ENCODE data around the gene GSE1.

The GSE1 gene

GRCh38 chr16:85658504-85659326, 45.6 kb downstream of the GSE1 start:
- DNase-seq (ENCODE audit: low read depth in 2 of 2), result no peak

GRCh38 chr16:85659336-85659735, 46.2 kb downstream of the GSE1 start:
- DNase-seq (ENCODE audit: low read depth in 2 of 2), result no peak

- DNase-seq (ENCODE audit: low read depth in 2 of 2), result peak; percentile 12 to 53
These were observed 46.8 kb downstream of the GSE1 start for GRCh38 chr16:85659805-85660511.

DNA sequence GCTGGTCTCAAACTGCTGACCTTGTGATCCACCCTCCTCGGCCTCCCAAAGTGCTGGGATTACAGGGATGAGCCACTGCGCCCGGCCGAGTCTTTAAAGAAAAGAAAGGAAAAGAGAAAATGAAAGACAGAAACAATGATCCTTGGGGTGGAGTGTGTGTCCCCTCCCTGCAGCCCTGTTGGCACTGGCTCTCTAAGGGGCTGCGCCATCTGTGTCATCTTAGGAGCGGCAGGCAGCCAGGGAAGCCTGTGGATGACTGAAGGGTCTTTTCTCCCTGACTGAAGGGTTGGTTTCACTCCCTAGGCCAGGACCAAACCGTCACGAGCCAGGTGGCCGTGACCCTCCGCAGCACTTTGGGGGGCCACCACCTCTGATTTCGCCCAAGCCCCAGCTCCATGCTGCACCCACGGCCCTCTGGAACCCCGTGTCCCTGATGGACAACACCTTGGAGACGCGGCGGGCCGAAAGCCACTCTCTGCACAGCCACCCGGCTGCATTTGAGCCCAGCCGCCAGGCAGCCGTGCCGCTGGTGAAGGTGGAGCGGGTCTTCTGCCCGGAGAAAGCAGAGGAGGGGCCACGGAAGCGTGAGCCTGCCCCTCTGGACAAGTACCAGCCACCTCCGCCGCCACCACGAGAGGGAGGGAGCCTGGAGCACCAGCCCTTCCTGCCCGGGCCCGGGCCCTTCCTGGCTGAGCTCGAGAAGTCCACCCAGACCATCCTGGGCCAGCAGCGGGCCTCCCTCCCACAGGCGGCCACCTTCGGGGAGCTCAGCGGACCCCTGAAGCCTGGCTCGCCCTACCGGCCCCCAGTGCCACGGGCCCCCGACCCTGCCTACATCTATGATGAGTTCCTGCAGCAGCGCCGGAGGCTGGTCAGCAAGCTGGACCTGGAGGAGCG, 48.0 kb downstream of the GSE1 start:
- DNase-seq (ENCODE audit: low read depth in 2 of 2), result no peak

DNA sequence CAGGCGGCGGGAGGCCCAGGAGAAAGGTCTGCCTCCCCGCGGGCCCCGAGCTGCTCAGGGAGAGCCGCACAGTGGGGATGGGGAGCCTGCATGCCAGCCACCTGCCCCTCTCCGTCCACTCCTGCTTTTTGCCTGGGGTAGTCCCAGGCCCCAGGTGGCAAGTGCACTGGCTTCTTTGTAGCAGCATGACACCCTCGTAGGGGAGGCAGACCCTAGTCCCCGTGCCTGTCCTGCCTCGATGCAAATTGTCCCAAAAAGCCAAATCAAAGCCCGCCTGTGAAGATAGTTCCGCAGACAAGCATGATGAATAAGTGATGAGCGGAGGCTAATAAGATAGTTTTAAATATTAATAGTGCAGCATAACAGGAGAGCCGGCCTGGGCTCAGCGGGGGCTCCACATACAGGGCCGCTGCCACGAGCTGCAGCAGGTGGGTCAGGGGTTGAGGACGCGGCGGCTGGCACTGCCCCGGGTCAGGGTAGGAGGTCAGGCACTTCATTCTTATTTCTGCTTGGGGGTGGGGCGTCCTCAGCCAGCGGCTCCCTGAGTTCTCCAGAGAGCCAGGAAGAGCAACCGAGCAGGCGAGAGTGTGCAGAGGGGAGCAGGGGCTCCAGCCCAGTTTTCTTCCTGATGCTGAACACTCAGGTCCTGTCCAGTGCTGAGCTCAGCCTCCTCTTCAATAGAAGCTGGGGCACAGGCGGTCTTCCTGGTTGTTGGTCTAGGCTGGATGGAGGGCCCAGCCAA, 48.8 kb downstream of the GSE1 start:
- no peak for DNase-seq (ENCODE audit: low read depth in 2 of 2)

DNA sequence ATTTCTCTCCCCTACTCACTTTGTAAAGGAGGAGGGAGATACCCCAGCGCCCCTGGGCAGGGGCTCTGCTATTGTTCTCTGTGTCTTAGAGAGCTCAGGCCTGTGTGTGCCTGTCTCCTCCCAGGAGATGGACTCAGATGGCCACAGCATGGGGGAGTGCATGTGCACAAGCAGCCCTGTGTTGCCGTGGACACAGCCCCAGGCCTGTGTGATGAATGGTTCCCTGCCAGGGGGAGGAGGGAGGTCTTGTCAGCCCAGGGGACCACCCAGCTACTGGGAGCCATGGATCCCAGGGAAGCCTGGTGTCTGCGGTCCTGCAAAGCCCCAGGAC, 49.3 kb downstream of the GSE1 start:
- DNase-seq (ENCODE audit: low read depth in 2 of 2), result no peak

DNA sequence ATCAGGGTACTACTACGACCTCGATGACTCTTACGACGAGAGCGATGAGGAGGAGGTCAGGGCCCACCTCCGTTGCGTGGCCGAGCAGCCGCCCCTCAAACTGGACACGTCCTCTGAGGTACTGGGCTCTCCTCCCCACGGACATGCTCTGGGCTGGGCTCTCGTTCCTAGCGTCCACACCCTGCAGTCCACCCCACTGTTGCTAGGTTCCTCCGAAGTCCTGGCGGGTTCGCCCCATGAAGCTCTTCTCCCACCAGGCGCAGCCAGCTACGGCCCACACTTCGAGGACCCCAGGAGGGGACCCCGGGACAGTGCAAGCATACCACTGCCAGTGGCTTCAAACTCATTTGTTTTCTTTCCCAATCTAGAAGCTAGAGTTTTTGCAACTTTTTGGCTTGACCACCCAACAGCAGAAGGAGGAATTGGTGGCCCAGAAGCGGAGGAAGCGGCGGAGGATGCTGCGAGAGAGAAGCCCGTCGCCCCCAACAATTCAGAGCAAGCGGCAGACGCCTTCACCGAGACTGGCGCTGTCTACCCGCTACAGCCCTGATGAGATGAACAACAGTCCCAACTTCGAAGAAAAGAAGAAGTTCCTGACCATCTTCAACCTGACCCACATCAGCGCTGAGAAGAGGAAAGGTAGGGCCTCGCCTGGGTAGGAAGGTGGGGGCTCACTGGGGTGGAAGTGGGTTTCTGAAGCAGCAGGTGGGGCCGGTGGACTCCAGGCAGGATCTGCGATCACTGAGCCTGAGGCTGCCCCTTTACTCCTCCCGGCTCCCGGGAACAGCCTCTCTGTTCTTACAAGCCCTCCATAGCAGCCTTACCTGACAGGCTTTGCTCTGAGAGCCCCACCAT, 50.1 kb downstream of the GSE1 start:
- no peak for DNase-seq (ENCODE audit: low read depth in 2 of 2)

- DNase-seq (ENCODE audit: low read depth in 2 of 2), result no peak
These were observed 50.8 kb downstream of the GSE1 start for GRCh38 chr16:85663891-85664321.

DNA sequence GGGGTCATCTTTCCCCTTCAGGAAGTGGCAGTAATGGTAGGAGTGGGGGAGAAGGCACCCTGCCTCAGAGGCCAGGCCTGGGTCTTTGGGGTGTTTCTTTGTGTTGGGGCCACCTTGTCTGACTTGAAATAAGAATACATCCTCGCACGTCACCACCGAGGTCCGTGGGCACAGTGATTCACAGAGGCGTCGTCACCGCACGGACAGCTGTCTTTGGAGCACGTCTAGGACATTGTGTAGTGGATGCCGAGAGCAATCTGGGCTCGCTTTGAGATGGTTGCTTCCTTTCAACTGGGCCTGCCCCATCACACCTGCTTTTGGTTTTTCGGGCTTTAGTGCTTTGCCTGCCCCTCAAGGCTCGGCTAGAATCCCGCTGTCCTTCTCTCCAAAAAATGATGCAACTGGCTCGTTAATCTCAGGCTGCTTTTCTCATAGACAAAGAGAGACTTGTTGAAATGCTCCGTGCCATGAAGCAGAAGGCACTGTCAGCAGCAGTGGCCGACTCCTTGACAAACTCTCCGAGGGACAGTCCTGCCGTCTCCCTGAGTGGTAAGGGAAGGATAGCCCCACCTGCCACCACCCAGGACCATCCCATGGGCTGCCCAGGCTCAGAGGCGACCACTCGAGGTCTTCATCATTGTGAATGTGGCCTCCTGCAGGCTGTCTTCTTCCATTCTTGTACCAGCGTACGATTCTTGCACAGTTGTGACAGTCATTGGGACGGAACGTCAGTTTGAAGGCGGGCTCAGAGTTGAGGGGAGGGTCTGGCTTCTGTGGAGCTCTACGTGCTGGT, 51.7 kb downstream of the GSE1 start:
- DNase-seq (ENCODE audit: low read depth in 2 of 2), result no peak

DNA sequence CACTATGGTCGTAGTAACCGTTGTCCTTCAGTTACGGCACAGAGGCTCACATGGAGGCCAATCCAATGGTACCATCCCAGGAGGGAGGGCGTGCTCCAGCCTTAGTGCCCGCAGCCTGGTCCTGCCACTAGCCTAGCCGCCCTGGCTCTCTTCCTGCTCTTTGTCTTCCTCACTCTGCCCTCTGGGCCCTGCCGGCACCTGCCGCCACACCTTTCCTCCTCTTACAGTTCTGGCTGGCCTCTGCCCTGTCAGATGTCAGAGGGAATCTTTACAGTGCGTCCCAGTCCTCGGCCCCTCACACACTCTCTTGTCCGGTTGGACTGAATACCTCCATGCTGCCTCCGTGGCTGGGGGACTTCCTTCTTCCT, 52.2 kb downstream of the GSE1 start:
- DNase-seq (ENCODE audit: low read depth in 2 of 2), result no peak

DNA sequence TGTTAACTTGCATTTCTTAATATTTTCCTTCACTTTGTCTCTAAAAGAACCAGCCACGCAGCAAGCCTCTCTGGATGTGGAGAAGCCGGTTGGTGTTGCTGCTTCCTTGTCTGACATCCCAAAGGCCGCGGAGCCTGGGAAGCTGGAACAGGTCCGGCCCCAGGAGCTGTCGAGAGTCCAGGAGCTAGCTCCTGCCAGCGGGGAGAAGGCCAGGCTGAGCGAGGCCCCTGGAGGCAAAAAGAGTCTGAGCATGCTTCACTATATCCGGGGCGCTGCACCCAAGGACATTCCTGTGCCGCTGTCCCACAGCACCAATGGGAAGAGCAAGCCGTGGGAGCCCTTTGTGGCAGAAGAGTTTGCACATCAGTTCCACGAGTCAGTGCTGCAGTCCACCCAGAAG, 52.8 kb downstream of the GSE1 start:
- no peak for DNase-seq (ENCODE audit: low read depth in 2 of 2)

DNA sequence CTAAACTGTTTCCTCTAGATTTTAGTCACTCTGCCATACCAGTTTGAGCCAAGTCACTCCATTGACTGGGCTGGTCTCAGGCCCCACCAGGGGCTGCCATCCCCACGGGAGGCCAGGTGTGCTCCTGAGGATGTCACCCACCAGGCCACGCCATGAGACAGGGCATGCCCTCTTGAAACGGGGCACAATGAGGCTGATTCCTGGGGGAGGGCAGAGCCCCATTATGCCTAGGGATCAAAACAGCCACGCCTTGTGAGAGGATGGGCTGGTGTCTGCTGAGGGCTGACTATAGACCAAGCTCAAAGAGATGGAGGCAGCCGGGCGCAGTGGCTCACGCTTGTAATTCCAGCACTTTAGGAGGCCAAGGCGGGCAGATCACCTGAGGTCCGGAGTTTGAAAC, 54.1 kb downstream of the GSE1 start:
- no peak for DNase-seq (ENCODE audit: low read depth in 2 of 2)

DNA sequence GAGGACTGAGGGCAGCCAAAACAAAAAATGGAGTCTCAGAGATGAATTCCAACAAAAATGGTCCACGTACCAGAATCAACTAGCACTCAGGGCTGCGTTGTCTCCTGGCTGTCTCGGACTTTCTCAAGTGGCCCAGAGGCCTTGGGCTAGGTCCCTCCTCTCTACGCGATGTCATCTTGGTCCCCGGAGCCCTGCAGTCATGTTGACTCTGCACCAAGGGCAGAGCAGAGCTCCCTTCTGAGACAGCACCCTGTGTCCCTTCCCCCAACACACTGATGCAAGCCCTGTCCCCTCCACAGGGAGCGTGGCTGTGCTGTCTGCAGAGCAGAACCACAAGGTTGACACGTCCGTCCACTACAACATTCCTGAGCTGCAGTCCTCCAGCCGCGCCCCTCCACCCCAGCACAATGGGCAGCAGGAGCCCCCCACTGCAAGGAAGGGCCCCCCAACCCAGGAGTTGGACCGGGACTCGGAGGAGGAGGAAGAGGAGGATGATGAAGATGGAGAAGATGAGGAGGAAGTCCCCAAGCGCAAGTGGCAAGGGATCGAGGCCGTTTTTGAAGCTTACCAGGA, 54.8 kb downstream of the GSE1 start:
- DNase-seq (ENCODE audit: low read depth in 2 of 2), result no peak

DNA sequence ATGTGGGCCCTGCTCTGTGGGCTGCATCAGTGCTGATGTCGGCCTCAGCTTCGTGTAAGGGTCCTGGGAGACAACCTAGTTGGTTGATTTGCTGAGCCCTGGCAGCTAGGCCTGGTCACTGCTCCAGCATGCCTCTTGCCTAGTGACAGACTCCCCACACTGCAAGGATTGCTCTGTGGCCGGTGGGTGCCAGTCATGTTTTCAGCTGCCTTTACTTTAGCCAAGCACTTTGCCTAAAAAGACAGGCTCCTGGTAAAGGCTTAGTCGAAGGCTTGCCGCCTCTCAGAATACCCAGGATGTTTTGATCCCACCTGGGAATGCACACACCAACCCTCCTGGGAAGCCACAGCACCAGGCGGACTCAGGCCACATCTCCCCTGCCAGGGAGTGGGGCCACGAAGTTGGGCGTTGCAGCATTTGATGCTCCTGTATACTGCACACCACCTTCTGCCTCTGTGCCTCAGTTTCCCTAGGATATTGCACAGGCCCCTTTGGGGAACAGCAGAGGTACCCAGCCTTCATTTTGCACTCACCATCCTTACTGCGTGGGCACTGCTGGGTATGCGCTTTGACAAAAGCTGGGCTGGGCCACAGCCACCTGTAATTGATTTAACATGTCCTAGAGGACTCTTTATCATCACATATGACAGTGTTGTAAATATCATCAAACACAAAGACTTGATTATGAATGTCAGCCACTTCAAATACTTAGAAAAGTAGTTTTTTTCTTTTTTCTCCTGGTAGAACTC, 55.7 kb downstream of the GSE1 start:
- DNase-seq (ENCODE audit: low read depth in 2 of 2), result no peak

DNA sequence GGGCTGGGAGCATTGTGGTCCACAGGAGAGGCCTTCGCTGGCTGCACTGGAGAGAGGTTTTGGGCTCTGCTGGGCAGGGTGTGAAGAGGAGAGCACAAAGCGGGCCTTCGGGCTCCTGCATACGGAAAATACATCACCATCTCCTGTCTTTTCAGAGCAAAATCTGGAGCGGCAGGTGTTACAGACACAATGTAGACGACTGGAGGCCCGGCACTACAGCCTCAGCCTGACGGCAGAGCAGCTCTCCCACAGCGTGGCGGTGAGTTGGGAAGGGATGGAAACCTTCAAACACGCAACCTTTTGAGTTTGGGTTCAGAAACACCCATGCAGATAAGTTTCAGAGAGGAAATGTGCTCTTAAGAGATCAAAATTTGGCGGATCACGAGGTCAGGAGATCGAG, 57.7 kb downstream of the GSE1 start:
- no peak for DNase-seq (ENCODE audit: low read depth in 2 of 2)

DNA sequence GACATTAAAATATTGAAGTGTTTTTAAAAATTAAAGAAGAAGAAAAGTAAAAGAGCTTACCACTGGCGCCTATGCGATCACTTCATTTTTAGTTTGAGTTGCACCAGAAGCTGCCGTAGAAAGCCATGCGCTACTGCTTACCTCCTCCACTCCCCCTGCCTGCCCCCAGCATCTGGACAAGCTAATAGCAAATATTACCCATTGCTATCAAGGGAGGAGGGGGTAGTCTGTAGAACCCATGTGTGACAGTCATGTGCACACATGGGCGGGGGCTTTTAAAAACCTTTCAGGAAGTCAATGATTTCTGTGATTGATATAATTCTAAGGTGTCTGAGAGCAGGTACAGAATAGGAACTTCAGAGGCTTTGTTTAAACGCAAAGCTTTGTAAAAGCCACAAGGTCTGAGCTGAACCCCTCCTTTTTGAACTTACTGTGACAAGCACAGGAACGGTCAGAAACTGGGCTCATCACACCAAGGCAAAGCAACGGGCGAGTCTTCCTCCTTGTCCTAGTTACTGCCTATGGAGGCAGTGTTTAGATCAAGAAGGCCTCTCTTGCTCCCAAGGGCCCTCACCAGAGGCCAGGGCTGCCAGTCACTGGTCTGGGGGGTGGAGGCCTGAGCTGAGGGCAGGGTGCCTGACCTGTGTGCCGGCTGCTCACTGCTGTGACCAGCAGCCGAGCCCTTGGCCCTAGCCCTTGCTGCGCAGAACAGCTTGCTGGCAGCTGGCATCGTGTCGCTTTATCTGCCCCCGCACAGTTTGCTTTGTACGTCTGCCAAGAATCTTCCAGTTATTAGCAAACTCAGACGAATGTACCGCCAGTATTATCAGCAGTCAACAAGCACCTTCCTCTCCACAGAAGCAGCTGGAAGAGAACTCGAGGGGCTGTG, 60.7 kb downstream of the GSE1 start:
- DNase-seq (ENCODE audit: low read depth in 2 of 2), result no peak

DNA sequence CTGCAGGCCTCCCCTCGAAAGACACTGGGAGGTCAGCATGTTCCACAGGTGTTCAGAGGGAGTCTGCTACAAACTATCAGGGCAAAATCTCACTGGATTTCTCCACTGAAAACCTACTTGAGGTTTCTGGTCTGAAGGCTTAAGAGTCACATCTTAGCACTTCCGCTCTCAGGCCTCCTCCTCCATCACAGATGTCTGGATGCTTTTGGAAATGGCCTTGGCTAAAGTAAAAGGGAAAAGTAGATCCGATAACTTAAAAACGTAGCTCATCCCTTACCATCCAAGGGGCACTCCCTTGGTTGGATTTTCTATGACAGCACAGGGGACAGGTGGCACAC, 61.3 kb downstream of the GSE1 start:
- no peak for DNase-seq (ENCODE audit: low read depth in 2 of 2)

DNA sequence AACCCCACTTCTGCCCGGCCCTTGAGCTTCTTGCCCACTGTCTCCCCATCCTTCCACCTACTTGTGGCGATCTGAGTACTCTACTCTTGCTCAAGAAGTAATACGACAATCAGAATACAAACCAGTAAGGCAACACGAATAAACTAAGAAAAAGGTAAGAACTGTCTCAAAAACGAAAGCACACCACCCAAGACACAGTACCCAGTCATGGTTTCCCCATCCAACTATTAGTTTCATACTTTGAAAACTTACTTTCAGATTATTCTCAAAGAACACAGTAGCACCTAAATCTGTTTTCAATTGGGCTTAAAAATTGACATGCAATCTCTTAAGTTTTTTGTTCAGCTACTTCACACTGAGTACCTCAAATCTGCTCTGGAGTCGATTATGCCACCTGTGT, 61.7 kb downstream of the GSE1 start:
- no peak for DNase-seq (ENCODE audit: low read depth in 2 of 2)

Measured in stimulated activated CD4-positive, alpha-beta T cell treated with anti-CD3 and anti-CD28 coated beads, Interleukin-1b, Interleukin-23, amount 100 ng/mL, for 1 hour (primary cell).